OCI-M2 (cell line): Measurements from ENCODE around the gene HSD3B7.

Experiments used
- DNase-seq: peaks from one replicate; lab custom pipeline; 2025; ENCODE audit not compliant: unreplicated experiment; lab: John Stamatoyannopoulos, UW

Gene HSD3B7

GRCh38 chr16:30982548-30983288, 2.3 kb upstream of the HSD3B7 start:
- DNase-seq: no peak

- DNase-seq: no peak
These were observed 1.6 kb upstream of the HSD3B7 start for GRCh38 chr16:30983289-30983889.

GRCh38 chr16:30983898-30984610, 953 bp upstream of the HSD3B7 start:
- DNase-seq: no peak

- DNase-seq: no peak
These were observed 558 bp downstream of the HSD3B7 start for GRCh38 chr16:30985401-30986128.

GRCh38 chr16:30986129-30986991, 1.4 kb downstream of the HSD3B7 start:
- DNase-seq: no peak

GRCh38 chr16:30987581-30988190, 2.7 kb downstream of the HSD3B7 start:
- DNase-seq: no peak

- no peak for DNase-seq
These were observed 4.6 kb downstream of the HSD3B7 start for GRCh38 chr16:30989469-30990047.

- DNase-seq: no peak
These were observed 5.1 kb downstream of the HSD3B7 start for GRCh38 chr16:30990105-30990504.

- DNase-seq: no peak
These were observed 6.0 kb downstream of the HSD3B7 start for GRCh38 chr16:30991052-30991451.

- DNase-seq: no peak
These were observed 7.3 kb downstream of the HSD3B7 start for GRCh38 chr16:30992276-30992780.

- DNase-seq: no peak
These were observed 8.2 kb downstream of the HSD3B7 start for GRCh38 chr16:30992931-30993816.

GRCh38 chr16:30995927-30996323, 10.9 kb downstream of the HSD3B7 start:
- DNase-seq: no peak

GRCh38 chr16:30996324-30996984, 11.4 kb downstream of the HSD3B7 start:
- DNase-seq: no peak

- no peak for DNase-seq
These were observed 12.1 kb downstream of the HSD3B7 start for GRCh38 chr16:30996985-30997724.

GRCh38 chr16:30997725-30998711, 13.0 kb downstream of the HSD3B7 start:
- no peak for DNase-seq
